ENCODE data around the gene PPP1R16B. TPM values are rescaled to one million over a fixed set of nuclear protein-coding genes. Genes with fewer than 3 reads are reported as not detected.
"Not testable (repeated sequence)": the region's sequence is repeated elsewhere in the genome, so short reads cannot be mapped to it uniquely, and the experiment has no call there.

Gene PPP1R16B
- total RNA-seq, 2 donors from 2014 or later: 77.2 to 79.5 TPM

DNA sequence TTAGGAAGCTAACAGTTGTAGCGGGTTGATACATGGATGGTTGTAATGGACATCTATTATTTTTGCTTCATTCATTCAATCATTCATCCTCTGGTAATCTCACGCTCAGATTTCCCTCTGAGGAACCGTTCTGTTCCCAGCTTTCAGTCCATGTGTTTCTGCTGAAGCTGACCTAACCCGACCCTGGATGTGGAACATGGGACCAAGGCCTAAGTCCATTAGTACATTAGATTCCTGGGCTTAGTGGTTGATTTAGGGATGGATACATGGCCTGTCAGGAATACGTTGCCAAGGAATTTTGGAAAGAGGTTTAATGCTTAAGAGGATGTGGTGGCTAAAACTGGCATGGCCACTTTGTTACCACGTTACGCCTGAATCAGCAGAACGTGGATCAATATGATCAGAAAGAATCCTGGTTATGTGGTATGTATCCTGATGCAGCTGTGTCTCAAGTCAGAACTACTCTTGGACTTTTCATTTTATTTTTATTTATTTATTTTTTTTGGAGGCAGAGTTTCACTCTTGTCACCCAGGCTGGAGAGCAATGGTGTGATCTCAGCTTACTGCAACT, 152.5 kb downstream of the PPP1R16B start:
- Mint-ChIP-seq H3K4me3 (no peak overlapping the region), H3K27ac (no peak overlapping the region), H3K27me3 (no peaks in the 10 kb centered on the region), H3K36me3 (ENCODE audit: low read depth) (no peaks in the 10 kb centered on the region), H3K9me3 (no peaks in the 10 kb centered on the region), H3K4me1 (peaks cover 4% of the 10 kb centered on the region)
- ATAC-seq (replicated peaks): no peak

DNA sequence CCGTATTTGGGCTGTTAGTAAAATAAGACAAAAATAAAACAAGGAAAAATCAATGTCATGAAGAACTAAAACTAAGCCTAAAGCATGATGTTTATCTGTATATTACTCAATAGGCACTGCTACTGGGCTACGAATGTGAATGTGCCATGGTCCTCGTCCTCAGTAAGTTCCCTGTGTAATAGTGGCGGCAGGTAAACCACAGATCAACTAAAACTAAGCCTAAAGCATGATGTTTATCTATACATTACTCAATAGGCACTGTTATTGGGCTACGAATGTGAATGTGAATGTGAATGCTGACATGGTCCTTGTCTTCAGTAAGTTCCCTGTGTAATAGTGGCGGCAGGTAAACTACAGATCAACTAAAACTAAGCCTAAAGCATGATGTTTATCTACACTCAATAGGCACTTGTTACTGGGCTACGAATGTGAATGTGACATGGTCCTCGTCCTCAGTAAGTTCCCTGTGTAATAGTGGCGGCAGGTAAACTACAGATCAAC, 154.7 kb downstream of the PPP1R16B start:
- not testable (repeated sequence) for H3K27me3 Mint-ChIP-seq; H3K9me3 Mint-ChIP-seq; ATAC-seq (replicated peaks)
- H3K36me3 Mint-ChIP-seq (ENCODE audit: low read depth): peaks cover 11% of the 10 kb centered on the region
- H3K4me3 Mint-ChIP-seq: peak overlapping the region; percentile 93
- peak overlapping the region; percentile 93 for H3K27ac Mint-ChIP-seq
- peaks cover 11% of the 10 kb centered on the region for H3K4me1 Mint-ChIP-seq

DNA sequence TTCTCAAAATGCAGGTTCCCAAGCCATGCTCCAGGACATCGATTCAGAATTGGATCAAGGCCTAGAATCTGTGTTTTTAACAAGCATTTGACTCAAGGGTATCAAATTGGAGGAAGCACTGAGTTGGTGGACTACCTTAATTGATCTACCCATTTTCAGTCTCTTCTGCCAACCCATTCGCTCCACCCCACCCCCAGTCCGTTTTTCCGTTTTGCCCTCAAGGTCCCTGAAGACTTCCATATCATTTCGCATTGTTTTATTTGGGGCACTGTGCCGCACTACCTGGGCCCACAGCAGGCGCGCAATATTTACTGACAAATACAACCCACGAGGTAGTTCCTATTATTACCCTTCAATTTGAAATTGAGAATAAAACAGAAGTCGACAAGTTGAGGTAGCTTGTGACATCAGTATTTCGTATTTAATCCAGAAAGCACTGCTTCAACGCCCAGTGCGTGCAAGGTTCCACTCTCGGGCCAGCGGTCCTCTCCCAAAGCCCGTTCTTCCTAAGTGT, 156.1 kb downstream of the PPP1R16B start:
- H3K36me3 Mint-ChIP-seq (ENCODE audit: low read depth): peaks cover 11% of the 10 kb centered on the region
- peak; percentile 1 for ATAC-seq (replicated peaks)
- H3K27ac Mint-ChIP-seq: peak overlapping the region; percentile 93
- peak overlapping the region; percentile 93 for H3K4me3 Mint-ChIP-seq
- no peaks in the 10 kb centered on the region for H3K9me3 Mint-ChIP-seq
- H3K4me1 Mint-ChIP-seq: peaks cover 11% of the 10 kb centered on the region
- no peaks in the 10 kb centered on the region for H3K27me3 Mint-ChIP-seq

DNA sequence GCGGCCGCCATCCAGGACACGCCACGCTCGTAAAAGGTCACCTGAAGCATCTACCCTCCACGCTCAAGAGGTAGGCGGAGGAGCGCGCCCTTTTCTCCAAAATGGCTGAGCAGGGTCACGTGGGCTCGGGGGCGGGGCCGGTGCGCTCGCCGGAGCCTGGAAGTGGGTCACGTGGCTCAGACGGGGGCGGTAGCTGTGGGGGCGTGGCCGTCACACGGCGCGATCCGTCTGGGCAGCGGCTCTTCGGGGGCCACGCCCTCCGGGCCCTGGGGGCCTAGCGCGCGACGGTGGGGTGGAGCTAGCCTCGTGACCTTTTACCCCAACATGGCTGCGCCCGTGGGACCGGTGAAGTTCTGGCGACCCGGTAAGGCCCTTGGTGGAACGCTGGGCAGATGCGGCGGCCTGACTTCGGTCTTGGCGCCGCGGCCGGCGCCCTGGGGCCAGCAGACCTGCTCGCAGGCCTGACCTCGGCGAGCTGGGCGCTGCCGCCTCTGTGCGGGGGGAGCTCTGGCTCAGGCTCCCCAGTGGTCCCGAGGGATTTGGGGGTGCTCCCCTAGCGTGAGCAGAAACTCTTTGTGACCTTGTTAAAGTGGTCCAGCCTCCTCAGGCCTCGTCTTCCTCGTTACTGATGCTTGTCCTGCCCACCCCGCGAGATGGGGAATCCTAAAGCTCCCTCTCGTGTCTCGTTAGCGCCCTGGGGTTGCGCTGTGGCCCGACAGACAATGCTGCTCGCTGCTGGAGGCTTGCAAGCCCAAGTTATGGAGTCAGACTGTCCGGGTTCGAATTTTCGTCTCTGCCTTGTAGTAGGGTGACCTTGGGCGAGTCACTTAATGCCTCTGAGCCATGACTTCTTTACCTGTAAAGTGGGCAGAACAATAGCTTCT, 156.8 kb downstream of the PPP1R16B start, which contains the start of gene DHX35:
Gene DHX35 (plus strand): TSS at position 301 of the 884 bp plus-strand sequence. CDS start 24 bp downstream, at position 325.
- Mint-ChIP-seq H3K4me3 (peak within 1 kb of the TSS; percentile 93), H3K9me3 (no peaks in the 10 kb centered on the region), H3K27me3 (no peaks in the 10 kb centered on the region), H3K4me1 (peaks cover 11% of the 10 kb centered on the region), H3K36me3 (ENCODE audit: low read depth) (peaks cover 11% of the 10 kb centered on the region), H3K27ac (peak within 1 kb of the TSS; percentile 93)
- ATAC-seq (replicated peaks): peak; percentile 99

DNA sequence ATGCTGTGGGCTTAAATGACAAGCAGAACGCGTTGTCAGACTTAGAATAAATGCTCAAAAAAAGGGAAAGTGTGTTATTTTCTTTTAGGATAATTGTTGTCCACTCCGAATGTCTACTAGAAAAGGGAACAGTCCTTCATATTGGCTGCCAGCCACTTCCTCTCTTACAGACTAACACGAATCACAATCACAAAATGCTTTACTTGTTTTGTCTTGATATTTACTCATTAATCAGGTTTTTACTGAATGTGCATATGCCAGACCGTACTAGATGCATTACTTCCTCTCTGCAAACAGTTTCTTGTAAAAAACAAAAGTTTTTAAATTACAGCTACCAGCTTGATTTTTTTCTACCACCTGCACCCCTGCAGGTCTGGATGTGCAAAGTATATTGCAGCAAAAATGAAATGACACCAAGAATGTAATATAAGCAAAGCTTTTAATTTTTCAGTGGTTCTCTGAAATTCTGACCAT, 157.5 kb downstream of the PPP1R16B start:
- peaks cover 11% of the 10 kb centered on the region for H3K4me1 Mint-ChIP-seq
- no peak for ATAC-seq (replicated peaks)
- H3K9me3 Mint-ChIP-seq: no peaks in the 10 kb centered on the region
- H3K27me3 Mint-ChIP-seq: no peaks in the 10 kb centered on the region
- H3K27ac Mint-ChIP-seq: peak overlapping the region; percentile 93
- peak overlapping the region; percentile 93 for H3K4me3 Mint-ChIP-seq
- H3K36me3 Mint-ChIP-seq (ENCODE audit: low read depth): peaks cover 11% of the 10 kb centered on the region

DNA sequence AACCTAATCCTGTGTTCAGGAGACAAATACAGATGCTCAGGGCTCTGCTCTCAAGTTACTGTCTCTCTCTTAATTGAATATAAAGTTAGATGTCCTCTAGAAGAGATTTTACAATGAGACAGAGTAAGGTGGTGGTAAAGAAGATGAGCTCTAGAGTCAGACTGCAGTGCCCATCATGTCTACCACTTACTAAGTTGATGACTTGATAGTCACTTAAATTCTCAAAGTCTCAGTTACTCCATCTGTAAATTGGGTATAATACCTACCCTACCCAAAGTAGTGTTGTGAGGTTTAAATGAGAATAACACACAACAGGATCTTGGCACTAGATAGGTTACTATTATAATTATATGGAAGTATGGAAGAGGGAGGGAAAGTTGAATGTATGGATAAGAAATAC, 158.2 kb downstream of the PPP1R16B start:
- Mint-ChIP-seq H3K27ac (peak overlapping the region; percentile 10), H3K27me3 (no peaks in the 10 kb centered on the region), H3K4me1 (peaks cover 11% of the 10 kb centered on the region), H3K4me3 (peak overlapping the region; percentile 93), H3K9me3 (no peaks in the 10 kb centered on the region), H3K36me3 (ENCODE audit: low read depth) (peaks cover 11% of the 10 kb centered on the region)
- no peak for ATAC-seq (replicated peaks)

DNA sequence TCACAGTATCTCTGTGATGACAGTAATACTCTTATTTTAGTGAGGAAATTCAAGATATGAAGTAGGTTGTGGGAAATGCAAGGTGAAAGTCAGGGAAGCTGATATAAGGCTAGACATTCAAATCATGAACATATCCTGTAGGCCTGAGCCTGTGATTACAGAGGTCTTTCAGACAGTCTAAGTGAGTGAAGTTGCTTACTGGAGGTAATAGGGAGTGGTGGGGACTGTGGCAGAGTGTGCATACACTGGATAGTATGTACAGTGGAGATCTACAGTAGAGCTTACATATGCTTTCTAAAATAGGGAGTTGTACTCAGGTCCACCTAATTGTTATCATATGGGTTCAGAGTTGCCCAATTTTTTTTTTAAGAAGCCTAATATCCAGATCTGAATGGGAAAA, 159.8 kb downstream of the PPP1R16B start:
- ATAC-seq (replicated peaks): no peak
- Mint-ChIP-seq H3K27me3 (no peaks in the 10 kb centered on the region), H3K4me1 (peaks cover 11% of the 10 kb centered on the region), H3K36me3 (ENCODE audit: low read depth) (peaks cover 26% of the 10 kb centered on the region), H3K9me3 (no peaks in the 10 kb centered on the region), H3K4me3 (no peak overlapping the region), H3K27ac (no peak overlapping the region)

DNA sequence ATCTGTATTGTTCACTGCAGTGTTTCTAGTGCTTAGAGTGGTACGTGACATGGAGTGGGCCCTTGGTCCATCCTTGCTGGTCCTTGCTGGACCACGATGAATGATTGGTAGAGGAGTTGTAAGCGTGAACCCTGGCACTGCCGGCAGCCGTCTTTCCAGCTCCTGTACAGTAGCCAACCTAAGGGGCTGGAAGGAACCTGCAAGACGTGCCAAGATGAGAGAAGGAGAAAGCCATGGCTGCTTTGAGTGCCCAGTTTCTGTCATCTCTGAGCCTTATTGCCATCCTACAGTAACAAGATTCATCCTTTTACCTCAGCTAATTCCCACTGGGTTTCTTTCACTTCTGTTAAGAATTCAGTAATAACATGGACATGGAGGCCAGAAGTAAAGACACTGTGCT, 162.6 kb downstream of the PPP1R16B start:
- Mint-ChIP-seq H3K36me3 (ENCODE audit: low read depth) (peaks cover 52% of the 10 kb centered on the region), H3K27ac (no peak overlapping the region), H3K4me3 (no peak overlapping the region), H3K27me3 (no peaks in the 10 kb centered on the region), H3K9me3 (no peaks in the 10 kb centered on the region), H3K4me1 (peaks cover 7% of the 10 kb centered on the region)
- no peak for ATAC-seq (replicated peaks)

DNA sequence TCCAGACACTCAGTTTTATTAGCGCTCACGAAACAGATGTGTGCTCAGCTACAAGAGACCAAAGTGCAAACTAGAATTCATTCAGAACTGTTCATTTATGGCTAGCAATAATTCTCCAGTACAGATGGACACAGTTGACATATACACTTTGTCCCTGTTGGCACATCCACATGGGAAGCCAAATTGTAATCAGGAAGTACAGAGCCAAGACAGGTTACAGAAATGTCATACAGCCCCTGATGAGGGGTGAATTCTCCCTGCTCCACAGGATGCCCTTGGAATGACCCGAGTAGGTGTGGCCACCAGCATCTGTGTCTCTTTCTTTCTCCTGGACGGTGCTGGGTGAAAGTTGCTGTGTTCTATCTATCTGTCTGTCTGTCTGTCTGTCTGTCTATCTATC, 164.2 kb downstream of the PPP1R16B start:
- H3K27ac Mint-ChIP-seq: peak overlapping the region; percentile 5
- no peaks in the 10 kb centered on the region for H3K27me3 Mint-ChIP-seq
- no peak overlapping the region for H3K4me3 Mint-ChIP-seq
- peaks cover 10% of the 10 kb centered on the region for H3K4me1 Mint-ChIP-seq
- no peak for ATAC-seq (replicated peaks)
- no peaks in the 10 kb centered on the region for H3K9me3 Mint-ChIP-seq
- peaks cover 46% of the 10 kb centered on the region for H3K36me3 Mint-ChIP-seq (ENCODE audit: low read depth)

DNA sequence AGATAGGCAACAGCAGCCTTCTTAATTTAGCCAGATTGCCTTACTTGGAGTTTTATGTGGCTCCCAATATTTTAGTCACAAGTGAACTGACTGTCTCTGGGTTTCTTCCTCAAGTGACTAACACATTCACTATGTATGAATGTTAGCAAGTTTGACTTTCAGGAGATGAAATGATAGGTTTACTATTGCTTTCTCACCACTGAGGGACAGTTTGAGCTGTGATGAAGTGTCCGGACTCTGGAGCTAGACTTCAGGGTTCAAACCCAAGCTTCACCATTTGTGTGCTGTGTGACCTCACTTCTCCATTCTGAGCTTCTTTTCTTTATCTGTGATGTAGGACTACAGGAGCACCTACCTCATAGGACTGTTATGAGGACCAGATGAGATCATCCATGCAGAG, 164.8 kb downstream of the PPP1R16B start:
- peak; percentile 49 for ATAC-seq (replicated peaks)
- peaks cover 44% of the 10 kb centered on the region for H3K36me3 Mint-ChIP-seq (ENCODE audit: low read depth)
- peaks cover 14% of the 10 kb centered on the region for H3K4me1 Mint-ChIP-seq
- H3K27ac Mint-ChIP-seq: peak overlapping the region; percentile 5
- H3K27me3 Mint-ChIP-seq: no peaks in the 10 kb centered on the region
- no peak overlapping the region for H3K4me3 Mint-ChIP-seq
- H3K9me3 Mint-ChIP-seq: no peaks in the 10 kb centered on the region

Other genes starting within 250 kb of the PPP1R16B start
- gene ADIG, start 224.5 kb upstream of the PPP1R16B start, total RNA-seq: not detected
- gene ARHGAP40, start 203.9 kb upstream of the PPP1R16B start, total RNA-seq: not detected
- under 1 TPM in 1 of 2 donors, not detected in 1; 0.11 TPM for gene SLC32A1, start 81.2 kb upstream of the PPP1R16B start, total RNA-seq
- gene ACTR5, start 57.2 kb upstream of the PPP1R16B start, total RNA-seq: 10 to 100 TPM in 1 of 2 donors, 1 to 10 TPM in 1; 9.9 to 10.4 TPM
- gene FAM83D, start 120.7 kb downstream of the PPP1R16B start, total RNA-seq: 10 to 100 TPM; 15.9 to 18.3 TPM
- gene DHX35, start 156.6 kb downstream of the PPP1R16B start, total RNA-seq: 10 to 100 TPM in 1 of 2 donors, 1 to 10 TPM in 1; 6.0 to 13.4 TPM